RWPE2 (cell line): Measurements from ENCODE around the gene LTA4H.

Experiments
- ATAC-seq: fragments of 200-7000 bp; cut with Tn5 transposase; 3 replicates; pipeline ENCODE4 v1.9.1; 2021; ENCODE audit warnings: low read depth
- DNase-seq: peaks from one replicate; pipeline ENCODE4 v3.0.0-alpha.2; 2020; ENCODE audit warnings: low spot score
- H3K27ac ChIP-seq: fragments of 450-650 bp; 2 replicates; pipeline ENCODE4 v1.5.1; 2017; ENCODE audit warnings: mild to moderate bottlenecking; ENCODE audit not compliant: poor library complexity, severe bottlenecking
- H3K27me3 ChIP-seq: fragments of 250-450 bp; sonication (Bioruptor Pico); 2 replicates; pipeline ENCODE4 v1.5.1; 2021; ENCODE audit warnings: mild to moderate bottlenecking, moderate library complexity; ENCODE audit not compliant: insufficient read depth, poor library complexity, severe bottlenecking
- H3K36me3 ChIP-seq: fragments of 250-450 bp; sonication (Bioruptor Pico); 2 replicates; pipeline ENCODE4 v1.5.1; 2020; ENCODE audit warnings: low read depth, mild to moderate bottlenecking, moderate library complexity
- H3K4me1 ChIP-seq: fragments of 250-450 bp; sonication (Bioruptor Pico); 2 replicates; pipeline ENCODE4 v1.5.1; 2021; ENCODE audit warnings: mild to moderate bottlenecking, moderate library complexity; ENCODE audit not compliant: insufficient read depth, poor library complexity, severe bottlenecking
- H3K4me3 ChIP-seq: fragments of 250-450 bp; sonication (Bioruptor Pico); 2 replicates; pipeline ENCODE4 v1.5.1; 2021; ENCODE audit warnings: mild to moderate bottlenecking, moderate library complexity; ENCODE audit not compliant: severe bottlenecking
- H3K9me3 ChIP-seq: fragments of 250-450 bp; sonication (Bioruptor Pico); 2 replicates; pipeline ENCODE4 v1.5.1; 2021; ENCODE audit warnings: mild to moderate bottlenecking, moderate library complexity; ENCODE audit not compliant: severe bottlenecking
- CTCF ChIP-seq: fragments of 450-650 bp; IDR thresholded peaks from one replicate; pipeline ENCODE4 v1.5.1; 2017; ENCODE audit warnings: mild to moderate bottlenecking, moderate library complexity; ENCODE audit not compliant: poor library complexity, severe bottlenecking

Gene LTA4H

GRCh38 chr12:96029826-96030225 is 5.6 kb downstream of the LTA4H start:
- no peak overlapping the region for H3K4me3 ChIP-seq
- TF ChIP-seq CTCF: no peak
- H3K4me1 ChIP-seq: peaks cover 7% of the 10 kb centered on the region
- no peak for ATAC-seq
- DNase-seq: no peak
- H3K9me3 ChIP-seq: no peaks in the 10 kb centered on the region
- H3K27ac ChIP-seq: no peak overlapping the region
- H3K36me3 ChIP-seq: peaks cover 40% of the 10 kb centered on the region
- H3K27me3 ChIP-seq: no peaks in the 10 kb centered on the region

DNA sequence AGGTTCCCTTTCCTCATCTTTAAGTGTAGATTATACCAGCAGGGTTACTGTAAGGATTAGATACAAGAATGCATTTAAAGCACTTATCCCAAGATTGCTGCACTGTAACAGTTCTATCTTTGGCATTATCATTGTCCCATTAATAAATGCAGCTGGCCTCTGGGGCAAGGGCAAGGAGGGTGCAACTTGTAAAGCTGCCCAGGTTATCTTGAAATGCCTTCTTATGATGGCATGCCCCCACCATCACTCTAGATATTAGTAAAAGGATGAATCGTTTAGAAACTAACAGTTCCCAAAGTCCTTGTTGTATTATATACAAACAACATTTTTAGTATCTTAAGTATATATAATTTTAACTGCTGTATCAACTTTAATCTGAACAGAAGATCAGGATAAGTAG is 6.8 kb downstream of the LTA4H start:
- DNase-seq (no peak), ATAC-seq (no peak)
- H3K36me3 ChIP-seq: peaks cover 47% of the 10 kb centered on the region
- TF ChIP-seq CTCF: no peak
- no peak overlapping the region for H3K27ac ChIP-seq
- H3K27me3 ChIP-seq: no peaks in the 10 kb centered on the region
- peaks cover 1% of the 10 kb centered on the region for H3K4me1 ChIP-seq
- H3K4me3 ChIP-seq: no peak overlapping the region
- no peaks in the 10 kb centered on the region for H3K9me3 ChIP-seq

DNA sequence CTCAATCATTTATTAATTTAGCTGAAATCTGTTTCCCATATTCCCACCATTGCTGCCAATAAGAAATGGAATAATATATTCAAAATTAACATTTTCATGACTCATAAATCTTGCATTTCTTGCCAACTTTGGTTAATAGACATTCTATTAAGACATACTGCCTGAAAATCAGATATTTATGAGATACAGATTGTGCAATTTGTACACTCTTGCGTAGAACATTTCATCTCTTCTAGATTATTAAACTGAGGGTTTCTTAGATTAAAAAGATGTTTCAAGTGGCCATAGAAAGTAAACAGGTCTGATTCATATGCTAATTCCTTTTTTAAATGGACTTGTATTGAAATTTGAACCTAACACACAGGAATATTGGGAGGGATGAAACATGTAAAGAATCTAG is 9.1 kb downstream of the LTA4H start:
- H3K4me3 ChIP-seq: no peak overlapping the region
- DNase-seq (no peak), ATAC-seq (no peak)
- peaks cover 65% of the 10 kb centered on the region for H3K36me3 ChIP-seq
- no peak overlapping the region for H3K27ac ChIP-seq
- H3K27me3 ChIP-seq: no peaks in the 10 kb centered on the region
- no peak for TF ChIP-seq CTCF
- H3K9me3 ChIP-seq: no peaks in the 10 kb centered on the region
- H3K4me1 ChIP-seq: no peaks in the 10 kb centered on the region

DNA sequence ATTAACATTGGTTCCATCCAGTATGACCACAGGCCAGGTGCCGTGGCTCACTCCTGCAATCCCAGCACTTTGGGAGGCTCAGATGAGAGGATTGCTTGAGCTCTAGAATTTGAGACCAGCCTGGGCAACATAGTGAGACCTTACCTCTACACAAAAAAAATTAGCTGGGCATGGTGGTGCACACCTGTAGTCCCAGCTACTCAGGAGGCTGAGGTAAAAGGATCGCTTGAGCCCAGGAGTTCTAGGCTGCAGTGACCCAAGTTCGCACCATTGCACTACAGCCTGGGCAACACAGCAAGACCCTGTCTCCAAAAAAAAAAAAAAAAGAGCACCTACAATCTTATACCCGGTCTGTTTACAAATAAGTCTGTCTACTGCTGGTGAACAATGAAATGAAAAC is 9.9 kb downstream of the LTA4H start:
- Histone ChIP-seq H3K4me3 (no peak overlapping the region), H3K27ac (no peak overlapping the region), H3K27me3 (no peaks in the 10 kb centered on the region), H3K36me3 (peaks cover 74% of the 10 kb centered on the region), H3K4me1 (no peaks in the 10 kb centered on the region), H3K9me3 (no peaks in the 10 kb centered on the region)
- DNase-seq (no peak), ATAC-seq (no peak)
- no peak for TF ChIP-seq CTCF

DNA sequence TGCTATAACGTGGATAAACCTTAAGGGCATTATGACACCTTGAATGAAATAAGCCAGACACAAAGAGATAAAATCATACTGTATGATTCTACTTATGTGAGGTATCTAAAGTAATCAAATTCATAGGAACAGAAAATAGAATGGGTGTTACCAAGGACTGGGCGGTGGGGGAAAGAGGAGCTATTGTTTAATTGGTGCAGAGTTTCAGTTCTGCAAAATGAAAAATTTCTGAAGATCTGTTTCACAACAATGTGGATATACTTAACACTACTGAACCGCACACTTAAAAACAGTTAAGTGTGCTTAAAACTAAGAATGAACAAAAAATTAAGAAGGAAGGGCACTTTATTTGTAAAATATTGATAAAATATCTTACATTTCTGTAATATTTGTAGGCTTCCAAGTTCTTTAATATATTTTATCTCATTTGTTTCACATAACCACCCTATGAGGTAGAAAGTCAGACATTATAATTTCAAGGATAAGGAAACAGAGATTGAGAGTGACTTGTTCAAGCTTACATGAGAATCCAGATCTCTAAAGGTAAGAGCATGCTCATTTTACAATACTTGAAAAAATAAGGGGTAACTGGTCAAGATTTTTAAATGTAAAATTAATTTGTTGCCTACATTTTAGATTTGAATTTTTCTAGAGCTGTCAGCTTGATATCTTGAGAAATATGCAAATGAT is 14.9 kb downstream of the LTA4H start:
- Histone ChIP-seq H3K27ac (no peak overlapping the region), H3K27me3 (no peaks in the 10 kb centered on the region), H3K9me3 (no peaks in the 10 kb centered on the region), H3K4me1 (no peaks in the 10 kb centered on the region), H3K4me3 (no peak overlapping the region), H3K36me3 (peaks cover 84% of the 10 kb centered on the region)
- TF ChIP-seq CTCF: no peak
- ATAC-seq: no peak
- no peak for DNase-seq
